ENCODE results near the gene POLR1A. TPM values are rescaled to one million over a fixed set of nuclear protein-coding genes. Genes with fewer than 3 reads are reported as not detected.

The POLR1A gene
- total RNA-seq, 1 experiment from 2014 or later, result 47.5 TPM

DNA sequence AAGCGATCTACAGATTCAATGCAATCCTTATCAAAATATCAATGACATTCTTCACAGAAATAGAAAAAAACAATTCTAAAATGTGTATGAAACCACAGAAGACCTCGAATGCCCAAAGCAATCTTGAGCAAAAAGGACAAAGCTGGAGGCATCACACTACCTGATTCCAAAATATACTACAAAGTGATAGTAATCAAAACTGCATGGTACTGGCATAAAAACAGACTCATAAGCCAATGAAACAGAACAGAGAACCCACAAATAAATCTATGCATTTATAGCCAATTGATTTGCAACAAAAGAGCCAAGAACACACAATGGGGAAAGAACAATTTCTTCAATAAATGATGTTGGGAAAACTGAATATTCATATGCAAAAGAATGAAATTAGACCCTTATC is 99.2 kb downstream of the POLR1A start (continued):
- TF ChIP-seq ZNF416 (CRISPR knock-in tag; IDR thresholded peaks at IDR 0.05) (no peak), NR2C2 (CRISPR knock-in tag; IDR thresholded peaks at IDR 0.05) (no peak), SOX15 (CRISPR knock-in tag; IDR thresholded peaks at IDR 0.05) (no peak), CREM (CRISPR knock-in tag; IDR thresholded peaks at IDR 0.05) (no peak), GABPB1 (CRISPR knock-in tag; IDR thresholded peaks at IDR 0.05) (no peak)

DNA sequence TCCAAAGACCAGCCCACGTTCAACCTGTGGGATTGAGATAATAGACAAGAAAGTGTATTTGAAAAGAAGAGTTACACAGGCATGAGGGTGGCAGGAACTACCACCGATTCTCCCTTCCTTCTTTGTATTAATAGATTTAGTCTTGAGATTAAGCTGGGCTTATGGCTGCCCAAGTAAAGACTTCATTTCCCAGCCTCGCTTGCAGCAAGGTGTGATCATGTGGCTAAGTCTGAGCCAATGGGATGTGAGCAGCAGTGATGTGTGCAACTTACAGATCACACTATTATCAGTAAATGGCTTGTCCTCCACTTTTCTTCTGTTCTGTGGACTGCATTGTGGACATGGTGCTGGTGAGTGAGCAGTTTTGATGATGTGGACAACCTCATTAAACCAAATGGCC is 101.7 kb downstream of the POLR1A start:
- Mint-ChIP-seq H3K9me3 (peaks cover 45% of the 10 kb centered on the region), H3K4me3 (no peak overlapping the region)
- CTCF ChIA-PET, result interaction anchor here (1.2 kb wide), 1 partner anchor 177 kb away, joined by 3 read pairs; no protein-coding TSS in a partner anchor

DNA sequence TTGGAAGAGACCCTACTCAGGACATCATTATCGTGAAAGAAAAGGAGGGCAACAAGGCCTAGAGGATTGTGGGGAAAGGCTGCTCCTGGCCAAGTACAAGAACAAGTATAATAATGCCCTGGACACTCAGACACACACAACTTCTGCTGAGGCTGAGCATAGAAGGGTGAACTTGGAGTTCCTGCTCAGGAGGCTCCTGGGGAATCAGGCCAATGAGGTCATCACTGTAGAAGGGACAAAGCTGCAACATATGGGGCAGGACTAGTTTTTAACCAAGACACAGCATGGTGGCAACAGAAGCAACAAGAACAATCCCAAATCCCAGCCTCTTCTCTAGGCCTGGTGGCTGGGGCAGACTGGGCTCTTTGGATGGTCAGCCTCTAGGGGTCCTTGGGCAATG is 102.6 kb downstream of the POLR1A start:
- ATAC-seq, result no peak
- H3K36me3 Mint-ChIP-seq, result peaks cover 19% of the 10 kb centered on the region
- CTCF ChIA-PET, result interaction anchor here (1.2 kb wide), 1 partner anchor 176 kb away, joined by 3 read pairs; no protein-coding TSS in a partner anchor
- H3K27ac Mint-ChIP-seq, result no peak overlapping the region
- H3K27me3 Mint-ChIP-seq (ENCODE audit: low read depth), result peaks cover 7% of the 10 kb centered on the region
- DNase-seq (ENCODE audit: low spot score), result no peak
- H3K9me3 Mint-ChIP-seq, result peaks cover 42% of the 10 kb centered on the region
- peaks cover 7% of the 10 kb centered on the region for H3K4me1 Mint-ChIP-seq
- H3K4me3 Mint-ChIP-seq, result no peak overlapping the region
- POLR2A ChIA-PET, result no interaction called here
- TF ChIP-seq NFE2L1 (CRISPR knock-in tag; IDR thresholded peaks at IDR 0.05), result no peak
- no peak for TF ChIP-seq TP53 (CRISPR knock-in tag; IDR thresholded peaks at IDR 0.05)
- TF ChIP-seq, protein P1, sequence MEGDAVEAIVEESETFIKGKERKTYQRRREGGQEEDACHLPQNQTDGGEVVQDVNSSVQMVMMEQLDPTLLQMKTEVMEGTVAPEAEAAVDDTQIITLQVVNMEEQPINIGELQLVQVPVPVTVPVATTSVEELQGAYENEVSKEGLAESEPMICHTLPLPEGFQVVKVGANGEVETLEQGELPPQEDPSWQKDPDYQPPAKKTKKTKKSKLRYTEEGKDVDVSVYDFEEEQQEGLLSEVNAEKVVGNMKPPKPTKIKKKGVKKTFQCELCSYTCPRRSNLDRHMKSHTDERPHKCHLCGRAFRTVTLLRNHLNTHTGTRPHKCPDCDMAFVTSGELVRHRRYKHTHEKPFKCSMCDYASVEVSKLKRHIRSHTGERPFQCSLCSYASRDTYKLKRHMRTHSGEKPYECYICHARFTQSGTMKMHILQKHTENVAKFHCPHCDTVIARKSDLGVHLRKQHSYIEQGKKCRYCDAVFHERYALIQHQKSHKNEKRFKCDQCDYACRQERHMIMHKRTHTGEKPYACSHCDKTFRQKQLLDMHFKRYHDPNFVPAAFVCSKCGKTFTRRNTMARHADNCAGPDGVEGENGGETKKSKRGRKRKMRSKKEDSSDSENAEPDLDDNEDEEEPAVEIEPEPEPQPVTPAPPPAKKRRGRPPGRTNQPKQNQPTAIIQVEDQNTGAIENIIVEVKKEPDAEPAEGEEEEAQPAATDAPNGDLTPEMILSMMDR (IDR thresholded peaks at IDR 0.05), result no peak
- TF ChIP-seq, protein P2, sequence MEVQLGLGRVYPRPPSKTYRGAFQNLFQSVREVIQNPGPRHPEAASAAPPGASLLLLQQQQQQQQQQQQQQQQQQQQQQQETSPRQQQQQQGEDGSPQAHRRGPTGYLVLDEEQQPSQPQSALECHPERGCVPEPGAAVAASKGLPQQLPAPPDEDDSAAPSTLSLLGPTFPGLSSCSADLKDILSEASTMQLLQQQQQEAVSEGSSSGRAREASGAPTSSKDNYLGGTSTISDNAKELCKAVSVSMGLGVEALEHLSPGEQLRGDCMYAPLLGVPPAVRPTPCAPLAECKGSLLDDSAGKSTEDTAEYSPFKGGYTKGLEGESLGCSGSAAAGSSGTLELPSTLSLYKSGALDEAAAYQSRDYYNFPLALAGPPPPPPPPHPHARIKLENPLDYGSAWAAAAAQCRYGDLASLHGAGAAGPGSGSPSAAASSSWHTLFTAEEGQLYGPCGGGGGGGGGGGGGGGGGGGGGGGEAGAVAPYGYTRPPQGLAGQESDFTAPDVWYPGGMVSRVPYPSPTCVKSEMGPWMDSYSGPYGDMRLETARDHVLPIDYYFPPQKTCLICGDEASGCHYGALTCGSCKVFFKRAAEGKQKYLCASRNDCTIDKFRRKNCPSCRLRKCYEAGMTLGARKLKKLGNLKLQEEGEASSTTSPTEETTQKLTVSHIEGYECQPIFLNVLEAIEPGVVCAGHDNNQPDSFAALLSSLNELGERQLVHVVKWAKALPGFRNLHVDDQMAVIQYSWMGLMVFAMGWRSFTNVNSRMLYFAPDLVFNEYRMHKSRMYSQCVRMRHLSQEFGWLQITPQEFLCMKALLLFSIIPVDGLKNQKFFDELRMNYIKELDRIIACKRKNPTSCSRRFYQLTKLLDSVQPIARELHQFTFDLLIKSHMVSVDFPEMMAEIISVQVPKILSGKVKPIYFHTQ (CRISPR knock-in tag; IDR thresholded peaks at IDR 0.05), result no peak
- TF ChIP-seq, protein P3, sequence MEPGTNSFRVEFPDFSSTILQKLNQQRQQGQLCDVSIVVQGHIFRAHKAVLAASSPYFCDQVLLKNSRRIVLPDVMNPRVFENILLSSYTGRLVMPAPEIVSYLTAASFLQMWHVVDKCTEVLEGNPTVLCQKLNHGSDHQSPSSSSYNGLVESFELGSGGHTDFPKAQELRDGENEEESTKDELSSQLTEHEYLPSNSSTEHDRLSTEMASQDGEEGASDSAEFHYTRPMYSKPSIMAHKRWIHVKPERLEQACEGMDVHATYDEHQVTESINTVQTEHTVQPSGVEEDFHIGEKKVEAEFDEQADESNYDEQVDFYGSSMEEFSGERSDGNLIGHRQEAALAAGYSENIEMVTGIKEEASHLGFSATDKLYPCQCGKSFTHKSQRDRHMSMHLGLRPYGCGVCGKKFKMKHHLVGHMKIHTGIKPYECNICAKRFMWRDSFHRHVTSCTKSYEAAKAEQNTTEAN (CRISPR knock-in tag; IDR thresholded peaks at IDR 0.05), result no peak
- TF ChIP-seq, protein P4, sequence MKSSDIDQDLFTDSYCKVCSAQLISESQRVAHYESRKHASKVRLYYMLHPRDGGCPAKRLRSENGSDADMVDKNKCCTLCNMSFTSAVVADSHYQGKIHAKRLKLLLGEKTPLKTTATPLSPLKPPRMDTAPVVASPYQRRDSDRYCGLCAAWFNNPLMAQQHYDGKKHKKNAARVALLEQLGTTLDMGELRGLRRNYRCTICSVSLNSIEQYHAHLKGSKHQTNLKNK (CRISPR knock-in tag; IDR thresholded peaks at IDR 0.05), result no peak
- no peak for TF ChIP-seq FOXJ3 (CRISPR knock-in tag; IDR thresholded peaks at IDR 0.05; ENCODE audit: borderline replicate concordance)
- no peak for TF ChIP-seq ESRRA (CRISPR knock-in tag; IDR thresholded peaks at IDR 0.05; ENCODE audit: borderline replicate concordance)
- TF ChIP-seq IRF2 (CRISPR knock-in tag; IDR thresholded peaks at IDR 0.05; ENCODE audit: borderline replicate concordance, low read depth), result no peak
- TF ChIP-seq ZNF219 (CRISPR knock-in tag; IDR thresholded peaks at IDR 0.05; ENCODE audit: borderline replicate concordance), result no peak
- TF ChIP-seq, protein P5, sequence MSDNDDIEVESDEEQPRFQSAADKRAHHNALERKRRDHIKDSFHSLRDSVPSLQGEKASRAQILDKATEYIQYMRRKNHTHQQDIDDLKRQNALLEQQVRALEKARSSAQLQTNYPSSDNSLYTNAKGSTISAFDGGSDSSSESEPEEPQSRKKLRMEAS (CRISPR knock-in tag; IDR thresholded peaks at IDR 0.05), result no peak
- TF ChIP-seq, protein P6, sequence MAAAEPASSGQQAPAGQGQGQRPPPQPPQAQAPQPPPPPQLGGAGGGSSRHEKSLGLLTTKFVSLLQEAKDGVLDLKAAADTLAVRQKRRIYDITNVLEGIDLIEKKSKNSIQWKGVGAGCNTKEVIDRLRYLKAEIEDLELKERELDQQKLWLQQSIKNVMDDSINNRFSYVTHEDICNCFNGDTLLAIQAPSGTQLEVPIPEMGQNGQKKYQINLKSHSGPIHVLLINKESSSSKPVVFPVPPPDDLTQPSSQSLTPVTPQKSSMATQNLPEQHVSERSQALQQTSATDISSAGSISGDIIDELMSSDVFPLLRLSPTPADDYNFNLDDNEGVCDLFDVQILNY (CRISPR knock-in tag; IDR thresholded peaks at IDR 0.05), result no peak
- TF ChIP-seq, protein P7, sequence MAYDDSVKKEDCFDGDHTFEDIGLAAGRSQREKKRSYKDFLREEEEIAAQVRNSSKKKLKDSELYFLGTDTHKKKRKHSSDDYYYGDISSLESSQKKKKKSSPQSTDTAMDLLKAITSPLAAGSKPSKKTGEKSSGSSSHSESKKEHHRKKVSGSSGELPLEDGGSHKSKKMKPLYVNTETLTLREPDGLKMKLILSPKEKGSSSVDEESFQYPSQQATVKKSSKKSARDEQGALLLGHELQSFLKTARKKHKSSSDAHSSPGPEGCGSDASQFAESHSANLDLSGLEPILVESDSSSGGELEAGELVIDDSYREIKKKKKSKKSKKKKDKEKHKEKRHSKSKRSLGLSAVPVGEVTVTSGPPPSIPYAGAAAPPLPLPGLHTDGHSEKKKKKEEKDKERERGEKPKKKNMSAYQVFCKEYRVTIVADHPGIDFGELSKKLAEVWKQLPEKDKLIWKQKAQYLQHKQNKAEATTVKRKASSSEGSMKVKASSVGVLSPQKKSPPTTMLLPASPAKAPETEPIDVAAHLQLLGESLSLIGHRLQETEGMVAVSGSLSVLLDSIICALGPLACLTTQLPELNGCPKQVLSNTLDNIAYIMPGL (CRISPR knock-in tag; IDR thresholded peaks at IDR 0.05), result no peak
- TF ChIP-seq TCF7 (CRISPR knock-in tag; IDR thresholded peaks at IDR 0.05; ENCODE audit: low read depth), result no peak
- TF ChIP-seq NR3C1 (CRISPR knock-in tag; conservative IDR thresholded peaks at IDR 0.05; ENCODE audit: low read depth), result no peak
- TF ChIP-seq RELA (CRISPR knock-in tag; IDR thresholded peaks at IDR 0.05; ENCODE audit: borderline replicate concordance), result no peak
- TF ChIP-seq CREM (CRISPR knock-in tag; IDR thresholded peaks at IDR 0.05), result no peak

More for the DNA sequence above, 101.7 kb downstream of the POLR1A start:
- no peak overlapping the region for H3K27ac Mint-ChIP-seq
- peaks cover 19% of the 10 kb centered on the region for H3K36me3 Mint-ChIP-seq
- POLR2A ChIA-PET, result no interaction called here
- TF ChIP-seq NFYB (CRISPR knock-in tag; conservative IDR thresholded peaks at IDR 0.05; ENCODE audit: low read depth) (0 out of 2 replicates have a peak, but pooled peaks have one; percentile 25), ZNF317 (CRISPR knock-in tag; IDR thresholded peaks at IDR 0.05; ENCODE audit: borderline replicate concordance, low read depth) (no peak), ELF4 (CRISPR knock-in tag; IDR thresholded peaks at IDR 0.05; ENCODE audit: low read depth) (no peak), SP1 (CRISPR knock-in tag; conservative IDR thresholded peaks at IDR 0.05) (no peak)
- TF ChIP-seq, protein P8, sequence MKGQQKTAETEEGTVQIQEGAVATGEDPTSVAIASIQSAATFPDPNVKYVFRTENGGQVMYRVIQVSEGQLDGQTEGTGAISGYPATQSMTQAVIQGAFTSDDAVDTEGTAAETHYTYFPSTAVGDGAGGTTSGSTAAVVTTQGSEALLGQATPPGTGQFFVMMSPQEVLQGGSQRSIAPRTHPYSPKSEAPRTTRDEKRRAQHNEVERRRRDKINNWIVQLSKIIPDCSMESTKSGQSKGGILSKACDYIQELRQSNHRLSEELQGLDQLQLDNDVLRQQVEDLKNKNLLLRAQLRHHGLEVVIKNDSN (CRISPR knock-in tag; IDR thresholded peaks at IDR 0.05), result peak; percentile 78
- no peak; the same call in 1 of the 2 replicates for ATAC-seq
- peaks cover 7% of the 10 kb centered on the region for H3K27me3 Mint-ChIP-seq (ENCODE audit: low read depth)
- no peak for DNase-seq (ENCODE audit: low spot score)
- H3K4me1 Mint-ChIP-seq, result peaks cover 7% of the 10 kb centered on the region
